H1 (cell line): ENCODE results near the gene PRPF38A. TPM values are rescaled to one million over a fixed set of nuclear protein-coding genes. Genes with fewer than 3 reads are reported as not detected.

ENCODE experiments used
- CTCF ChIA-PET: fragments of 300-600 bp; sonication (Branson Sonifier 250); formaldehyde crosslinking; loops from one replicate; lab custom pipeline; 2021; ENCODE audit not compliant: partially characterized antibody; lab: Charles Lee
- POLR2A ChIA-PET: fragments of 300-600 bp; sonication (Branson Sonifier 250); formaldehyde crosslinking; loops from one replicate; lab custom pipeline; 2021; ENCODE audit warnings: inconsistent platforms; ENCODE audit not compliant: partially characterized antibody; lab: Charles Lee
- DNase-seq, 2 experiments: peaks; one replicate each; pipeline versions ENCODE4 v3.0.0 to v3.0.0-alpha.2; 2010 to 2022; ENCODE audit warnings: low spot score in 2 of 2, low read depth in 1 of 2, mixed read lengths in 1 of 2
- FAIRE-seq: peaks from 2 replicates; lab custom pipeline; 2011; peaks lifted over from hg19 to GRCh38; lab: Jason Lieb, UNC
- H2AFZ ChIP-seq: 2 replicates; pipeline ENCODE4 v1.8.1; 2012; ENCODE audit warnings: low read length, inconsistent platforms
- H2AK5ac ChIP-seq: 2 replicates; pipeline ENCODE4 v1.6.1; 2013; ENCODE audit warnings: low read depth, low read length
- H2BK120ac ChIP-seq: replicated peaks from 2 replicates; pipeline ENCODE3; 2013; ENCODE audit warnings: low read depth, low read length, inconsistent platforms
- H2BK12ac ChIP-seq: 2 replicates; pipeline ENCODE4 v1.6.1; 2013; ENCODE audit warnings: low read depth, low read length
- H2BK15ac ChIP-seq: 2 replicates; pipeline ENCODE4 v1.6.1; 2013; ENCODE audit warnings: low read length
- H2BK20ac ChIP-seq: 2 replicates; pipeline ENCODE4 v1.6.1; 2013; ENCODE audit warnings: low read length
- H2BK5ac ChIP-seq: 2 replicates; pipeline ENCODE4 v1.6.1; 2013; ENCODE audit warnings: low read depth, low read length
- H3K14ac ChIP-seq: 2 replicates; pipeline ENCODE4 v1.6.1; 2013; ENCODE audit warnings: inconsistent platforms; ENCODE audit not compliant: insufficient read length
- H3K18ac ChIP-seq: 2 replicates; pipeline ENCODE4 v1.6.1; 2013; ENCODE audit warnings: low read length; ENCODE audit errors: extremely low read depth
- H3K23ac ChIP-seq: 2 replicates; pipeline ENCODE4 v1.6.1; 2013; ENCODE audit warnings: inconsistent platforms; ENCODE audit not compliant: insufficient read length
- H3K23me2 ChIP-seq: 2 replicates; pipeline ENCODE4 v1.6.1; 2013; ENCODE audit warnings: low read depth, low read length
- H3K27ac ChIP-seq: 2 replicates; pipeline ENCODE4 v1.6.1; 2011; ENCODE audit warnings: low read depth, low read length, inconsistent platforms
- H3K27me3 ChIP-seq, 4 experiments: replicated peaks in 1 of 4; 1 replicate in 1 of 4; 2 replicates in 3 of 4; pipeline versions ENCODE4 v1.6.1 to v1.8.1; 2011 to 2013; ENCODE audit warnings: low read length in 3 of 4, mild to moderate bottlenecking in 3 of 4, inconsistent platforms in 2 of 4, mixed read lengths in 2 of 4, moderate library complexity in 1 of 4; ENCODE audit not compliant: control insufficient read depth in 3 of 4, insufficient read depth in 3 of 4; ENCODE audit errors: extremely low read depth in 1 of 4
- H3K36me3 ChIP-seq, 4 experiments: 2 replicates each; pipeline versions ENCODE4 v1.6.1 to v1.8.1; 2011 to 2013; ENCODE audit warnings: mild to moderate bottlenecking in 4 of 4, low read length in 3 of 4, moderate library complexity in 2 of 4, control low read depth in 1 of 4, inconsistent platforms in 1 of 4; ENCODE audit not compliant: insufficient read depth in 4 of 4, control insufficient read depth in 2 of 4
- H3K4ac ChIP-seq: replicated peaks from 2 replicates; pipeline ENCODE3; 2013; ENCODE audit warnings: low read length, low read depth, mixed read lengths, inconsistent platforms; ENCODE audit not compliant: insufficient read length
- H3K4me1 ChIP-seq, 4 experiments: replicated peaks in 1 of 4; 1 replicate in 1 of 4; 2 replicates in 3 of 4; pipeline versions ENCODE4 v1.6.1 to v1.8.1; 2011 to 2013; ENCODE audit warnings: low read length in 3 of 4, inconsistent platforms in 2 of 4, mixed read lengths in 1 of 4; ENCODE audit not compliant: insufficient read depth in 4 of 4, control insufficient read depth in 3 of 4
- H3K4me2 ChIP-seq, 2 experiments: 2 replicates each; pipeline versions ENCODE4 v1.6.1 to v1.8.1; 2011 to 2013; ENCODE audit warnings: low read depth in 2 of 2, low read length in 2 of 2, control low read depth in 1 of 2, inconsistent platforms in 1 of 2, mild to moderate bottlenecking in 1 of 2; ENCODE audit not compliant: insufficient read depth in 1 of 2
- H3K4me3 ChIP-seq, 4 experiments: fragments of 200-600, 300-600 bp in 1 of 4; sonication (generic), shearing (Covaris generic), sonication (Bioruptor Twin) in 1 of 4; 2 replicates each; pipeline versions ENCODE4 v1.5.1 to v1.8.1; 2011 to 2016; ENCODE audit warnings: low read length in 4 of 4, low read depth in 3 of 4, control low read depth in 2 of 4, inconsistent platforms in 2 of 4, mild to moderate bottlenecking in 2 of 4, mixed read lengths in 1 of 4, moderate library complexity in 1 of 4; ENCODE audit not compliant: insufficient read depth in 2 of 4; ENCODE audit errors: extremely low read depth in 1 of 4
- H3K56ac ChIP-seq: replicated peaks from 2 replicates; pipeline ENCODE3; 2013; ENCODE audit warnings: low read depth, mild to moderate bottlenecking, mixed read lengths, low read length, inconsistent platforms; ENCODE audit not compliant: insufficient read length
- H3K79me1 ChIP-seq: 2 replicates; pipeline ENCODE4 v1.6.1; 2013; ENCODE audit warnings: low read depth, low read length, control low read depth
- H3K79me2 ChIP-seq, 2 experiments: 2 replicates each; pipeline versions ENCODE4 v1.6.1 to v1.8.1; 2012 to 2013; ENCODE audit warnings: low read length in 2 of 2, mild to moderate bottlenecking in 2 of 2, inconsistent platforms in 1 of 2; ENCODE audit not compliant: insufficient read depth in 2 of 2, control insufficient read depth in 1 of 2
- H3K9ac ChIP-seq, 4 experiments: replicated peaks in 1 of 4; 1 replicate in 1 of 4; 2 replicates in 3 of 4; pipeline versions ENCODE4 v1.6.1 to v1.8.1; 2011 to 2013; ENCODE audit warnings: low read depth in 3 of 4, low read length in 3 of 4, control low read depth in 2 of 4, mild to moderate bottlenecking in 2 of 4, moderate library complexity in 2 of 4, inconsistent platforms in 1 of 4; ENCODE audit errors: extremely low read depth in 1 of 4
- H3K9me3 ChIP-seq, 2 experiments: 2 replicates each; pipeline versions ENCODE4 v1.6.1 to v1.8.1; 2012 to 2013; ENCODE audit warnings: mild to moderate bottlenecking in 2 of 2, moderate library complexity in 2 of 2, control low read depth in 1 of 2, inconsistent platforms in 1 of 2, low read depth in 1 of 2, low read length in 1 of 2, mixed read lengths in 1 of 2; ENCODE audit not compliant: insufficient read depth in 2 of 2
- H4K20me1 ChIP-seq, 2 experiments: replicated peaks in 1 of 2; 2 replicates each; pipeline versions ENCODE3 to v1.8.1; 2011 to 2013; ENCODE audit warnings: inconsistent platforms in 2 of 2, low read length in 2 of 2, mild to moderate bottlenecking in 1 of 2; ENCODE audit not compliant: insufficient read depth in 2 of 2, control insufficient read depth in 1 of 2
- H4K5ac ChIP-seq: 2 replicates; pipeline ENCODE4 v1.6.1; 2013; ENCODE audit warnings: low read length, low read depth, mixed read lengths, inconsistent platforms; ENCODE audit not compliant: insufficient read length
- H4K8ac ChIP-seq: 2 replicates; pipeline ENCODE4 v1.8.0; 2013; ENCODE audit warnings: mild to moderate bottlenecking, moderate library complexity, low read length, inconsistent platforms; ENCODE audit not compliant: insufficient read depth; ENCODE audit errors: extremely low read depth
- H4K91ac ChIP-seq: replicated peaks from 2 replicates; pipeline ENCODE3; 2013; ENCODE audit warnings: low read length, mixed read lengths, inconsistent platforms; ENCODE audit not compliant: insufficient read length
- BRCA1 ChIP-seq: IDR thresholded peaks from 2 replicates; pipeline ENCODE4 v1.6.1; 2012; ENCODE audit warnings: low read depth, low read length, improper control_type of control experiment
- CHD1 ChIP-seq: IDR thresholded peaks from 2 replicates; pipeline ENCODE4 v1.6.1; 2012; ENCODE audit warnings: low read depth, low read length, improper control_type of control experiment
- CREB1 ChIP-seq: IDR thresholded peaks from 2 replicates; pipeline ENCODE4 v1.6.1; 2012; ENCODE audit warnings: inconsistent platforms
- CTCF ChIP-seq, 3 experiments: IDR thresholded peaks; 1 replicate in 2 of 3; 2 replicates in 1 of 3; pipeline versions ENCODE4 v1.5.1 to v1.6.1; 2011; ENCODE audit warnings: low read length in 3 of 3, mild to moderate bottlenecking in 3 of 3, inconsistent platforms in 2 of 3, low read depth in 1 of 3, moderate library complexity in 1 of 3; ENCODE audit not compliant: insufficient read depth in 1 of 3; ENCODE audit errors: control extremely low read depth in 1 of 3
- EGR1 ChIP-seq: IDR thresholded peaks from 2 replicates; pipeline ENCODE4 v1.6.1; 2011; ENCODE audit warnings: low read depth, low read length, borderline replicate concordance
- EP300 ChIP-seq, 2 experiments: IDR thresholded peaks; 1 replicate in 1 of 2; 2 replicates in 1 of 2; pipeline ENCODE4 v1.6.1; 2011 to 2012; ENCODE audit warnings: low read depth in 2 of 2, low read length in 2 of 2, mild to moderate bottlenecking in 2 of 2, borderline replicate concordance in 1 of 2, inconsistent platforms in 1 of 2, moderate library complexity in 1 of 2
- EZH2 ChIP-seq: fragments of 200-600 bp; sonication (generic); IDR thresholded peaks from 2 replicates; pipeline ENCODE4 v1.7.1; 2012; ENCODE audit warnings: low read depth, mild to moderate bottlenecking, moderate library complexity, low read length, inconsistent platforms; ENCODE audit not compliant: severe bottlenecking
- POLR2A ChIP-seq, 2 experiments: IDR thresholded peaks; 1 replicate in 1 of 2; 2 replicates in 1 of 2; pipeline ENCODE4 v1.6.1; 2011; ENCODE audit warnings: low read depth in 2 of 2, low read length in 2 of 2, mild to moderate bottlenecking in 2 of 2; ENCODE audit errors: control extremely low read depth in 1 of 2
- SIRT6 ChIP-seq: IDR thresholded peaks from one replicate; pipeline ENCODE4 v1.7.1; 2012; ENCODE audit warnings: low read length, inconsistent platforms
- SP1 ChIP-seq: IDR thresholded peaks from 2 replicates; pipeline ENCODE4 v1.6.1; 2011; ENCODE audit warnings: low read depth, low read length
- SP4 ChIP-seq: IDR thresholded peaks from 2 replicates; pipeline ENCODE4 v1.6.1; 2012; ENCODE audit warnings: low read length, inconsistent platforms
- TAF1 ChIP-seq: IDR thresholded peaks from 2 replicates; pipeline ENCODE4 v1.6.1; 2011; ENCODE audit warnings: mild to moderate bottlenecking, low read depth, low read length
- TCF12 ChIP-seq: IDR thresholded peaks from 2 replicates; pipeline ENCODE4 v1.6.1; 2011; ENCODE audit warnings: low read depth, mild to moderate bottlenecking, low read length
- WGBS, 2 experiments: shearing (Covaris generic) in 1 of 2; methylation state at CpG; one replicate each; pipeline versions ENCODE4 v1.1.6 to v1.1.7; 2013 to 2015; ENCODE audit warnings: low lambda C conversion rate in 2 of 2, mixed read lengths in 2 of 2, inconsistent platforms in 1 of 2, low coverage in 1 of 2, missing lambda C conversion rate in 1 of 2; ENCODE audit not compliant: insufficient replicate concordance in 2 of 2, insufficient coverage in 1 of 2, insufficient read length in 1 of 2; ENCODE audit errors: extremely low coverage in 1 of 2, missing lambda C conversion rate in 1 of 2; 5-methylcytosine and 5-hydroxymethylcytosine counted together
- polyA plus RNA-seq, 7 experiments: library from polyadenylated mRNA; depleted of rRNA in 3 of 7; stranded (reverse) in 5 of 7; unstranded in 2 of 7; fragments of >200 nt in 5 of 7; fragments of 200-250 nt in 2 of 7; gene quantifications; 1 replicate in 5 of 7; 2 replicates in 1 of 7; 4 replicates in 1 of 7; pipeline versions ENCODE4 v1.2.1 to v1.2.3, GENCODE V29; 2011 to 2013; ENCODE audit warnings: missing spikeins in 2 of 7, mixed read lengths in 2 of 7
- total RNA-seq: library from RNA; stranded (reverse); fragmentation: NEBNext Ultra II Directional; extraction: Animal tissue kit (Norgen Biotek cat#: 25700); gene quantifications from 2 replicates; pipeline ENCODE4 v1.2.1, GENCODE V29; 2021

Gene PRPF38A
- total and polyA plus RNA-seq, 2 of the 8 experiments (the other 6 are each of a cell fraction or from before 2014, with no cell fraction given): 25.6 to 76.2 TPM

GRCh38 chr1:52399629-52400028 lies 4.8 kb upstream of the PRPF38A start:
- Histone ChIP-seq H3K4me2 (no peak overlapping the region), H2BK120ac (no peak overlapping the region), H4K5ac (no peak overlapping the region), H2AFZ (no peak overlapping the region), H3K36me3 (peaks cover 30 to 66% (median 57%) of the 10 kb centered on the region in 4 experiments), H3K4me3 (no peak overlapping the region), H3K4me1 (peaks cover 0 to 4% (median 0%) of the 10 kb centered on the region in 4 experiments; a peak in 1 of 7 replicates), H3K9ac (no peak overlapping the region), H3K4ac (no peak overlapping the region), H3K23ac (no peak overlapping the region), H3K18ac (no peak overlapping the region), H3K9me3 (no peaks in the 10 kb centered on the region), H2BK15ac (no peak overlapping the region), H3K23me2 (peaks cover 5% of the 10 kb centered on the region; the same call in 1 of the 2 replicates), H2BK12ac (no peak overlapping the region), H4K8ac (no peak overlapping the region), H4K20me1 (peaks cover 6 to 14% of the 10 kb centered on the region in 2 experiments), H3K79me1 (peaks cover 5% of the 10 kb centered on the region; the same call in 1 of the 2 replicates), H3K27me3 (no peaks in the 10 kb centered on the region; a peak in 1 of 7 replicates), H3K56ac (no peak overlapping the region), H4K91ac (no peak overlapping the region), H2BK5ac (no peak overlapping the region), H3K27ac (no peak overlapping the region), H3K14ac (no peak overlapping the region), H2AK5ac (no peak overlapping the region), H3K79me2 (peaks cover 2 to 45% of the 10 kb centered on the region in 2 experiments; a peak in 3 of 4 replicates), H2BK20ac (no peak overlapping the region)
- CTCF ChIA-PET: interaction anchor here (0.6 to 1.1 kb wide), 4 partner anchors 18 to 561 kb away, joined by 3 read pairs; no protein-coding TSS in a partner anchor
- FAIRE-seq: no peak
- 94% methylated on average over 3 of the region's 3 CpGs; no CpG with 5 or more reads in 1 of the 2 experiments for WGBS, 2 experiments
- POLR2A ChIA-PET: interaction anchor here (0.8 to 9.8 kb wide), 6 partner anchors 9 to 157 kb away, joined by 3 to 82 read pairs (median 5); no protein-coding TSS in a partner anchor
- no peak for DNase-seq
- no peak for TF ChIP-seq CHD1
- no peak for TF ChIP-seq EGR1
- TF ChIP-seq TAF1: no peak
- no peak for TF ChIP-seq BRCA1
- no peak for TF ChIP-seq EP300 (IDR thresholded peaks at IDR 0.05; ENCODE audit: borderline replicate concordance in 1 of 2, low read depth in 2 of 2, low read length in 2 of 2)
- no peak for TF ChIP-seq CTCF (IDR thresholded peaks at IDR 0.05; ENCODE audit: control extremely low read depth in 1 of 3, insufficient read depth in 1 of 3, low read depth in 1 of 3, low read length in 3 of 3)
- no peak for TF ChIP-seq SIRT6
- TF ChIP-seq TCF12: no peak
- TF ChIP-seq SP1: no peak
- no peak for TF ChIP-seq CREB1
- TF ChIP-seq POLR2A (IDR thresholded peaks at IDR 0.05; ENCODE audit: control extremely low read depth in 1 of 2, low read depth in 2 of 2, low read length in 2 of 2): no peak
- TF ChIP-seq SP4: no peak
- no peak for TF ChIP-seq EZH2
